Keratinocyte (primary cell): ENCODE results near the gene CPEB3.

Source experiments
- CTCF ChIP-seq, 3 experiments: IDR thresholded peaks in 1 of 3; conservative IDR thresholded peaks in 1 of 3; optimal IDR thresholded peaks in 1 of 3; 2 replicates in 2 of 3; 3 replicates in 1 of 3; pipeline versions ENCODE3 to v1.5.1; 2011; ENCODE audit warnings: low read length in 3 of 3, mild to moderate bottlenecking in 3 of 3, moderate library complexity in 2 of 3, control low read depth in 1 of 3, inconsistent platforms in 1 of 3; ENCODE audit not compliant: insufficient read depth in 2 of 3; ENCODE audit errors: extremely low read depth in 1 of 3
- EZH2 ChIP-seq: IDR thresholded peaks from one replicate; pipeline ENCODE4 v1.6.1; 2012; ENCODE audit warnings: inconsistent platforms, mild to moderate bottlenecking, low read length, moderate library complexity

- TF ChIP-seq CTCF (optimal IDR thresholded peaks at IDR 0.05 in 1 of 3, IDR thresholded peaks at IDR 0.05 in 1 of 3, conservative IDR thresholded peaks at IDR 0.05 in 1 of 3; ENCODE audit: extremely low read depth in 1 of 3, insufficient read depth in 2 of 3, low read length in 3 of 3) (peak; percentile 52 to 60 (median 58)), EZH2 (no peak)
Observed at GRCh38 chr10:92291921-92292845, 1.3 kb upstream of the CPEB3 start.
